HepG2 (cell line): ENCODE measurements around the gene TNFAIP6. TPM values are rescaled to one million over a fixed set of nuclear protein-coding genes. Genes with fewer than 3 reads are reported as not detected.

Source experiments
- ATF1 ChIP-seq: IDR thresholded peaks from 2 replicates; pipeline ENCODE4 v1.6.1; 2016; ENCODE audit warnings: mild to moderate bottlenecking, control low read depth
- BATF2 ChIP-seq: sonication (generic); formaldehyde crosslinking; IDR thresholded peaks from 2 replicates; pipeline ENCODE4 v1.8.0; 2022; ENCODE audit warnings: mild to moderate bottlenecking, missing genetic modification reagents, moderate library complexity
- CTCF ChIP-seq: sonication (generic); formaldehyde crosslinking; IDR thresholded peaks from 2 replicates; pipeline ENCODE4 v1.5.0; 2020; ENCODE audit warnings: mild to moderate bottlenecking, missing genetic modification reagents, moderate library complexity
- E2F5 ChIP-seq: sonication (generic); formaldehyde crosslinking; conservative IDR thresholded peaks from 2 replicates; pipeline ENCODE4 v1.4.0; 2020; ENCODE audit warnings: missing genetic modification reagents
- FOXC1 ChIP-seq: sonication (generic); formaldehyde crosslinking; IDR thresholded peaks from 2 replicates; pipeline ENCODE4 v1.8.0; 2022; ENCODE audit warnings: mild to moderate bottlenecking, missing genetic modification reagents, borderline replicate concordance
- GRHL1 ChIP-seq: sonication (generic); formaldehyde crosslinking; conservative IDR thresholded peaks from 2 replicates; pipeline ENCODE4 v1.8.0; 2022; ENCODE audit warnings: missing genetic modification reagents
- HDAC1 ChIP-seq: sonication (generic); formaldehyde crosslinking; IDR thresholded peaks from 2 replicates; pipeline ENCODE4 v1.5.1; 2020; ENCODE audit warnings: mild to moderate bottlenecking, missing genetic modification reagents
- PLRG1 ChIP-seq: fragments of 450-650 bp; conservative IDR thresholded peaks from 2 replicates; pipeline ENCODE4 v1.6.1; 2016
- RCOR2 ChIP-seq: IDR thresholded peaks from 2 replicates; pipeline ENCODE4 v1.6.1; 2016; ENCODE audit warnings: missing biosample characterization, missing genetic modification reagents
- RXRA ChIP-seq: sonication (generic); formaldehyde crosslinking; IDR thresholded peaks from 2 replicates; pipeline ENCODE4 v1.5.1; 2020; ENCODE audit warnings: missing genetic modification reagents
- TCF7 ChIP-seq: sonication (generic); IDR thresholded peaks from 2 replicates; pipeline ENCODE4 v1.6.1; 2016; ENCODE audit warnings: antibody characterized with exemption, low read depth
- TRIM24 ChIP-seq: sonication (generic); formaldehyde crosslinking; IDR thresholded peaks from 2 replicates; pipeline ENCODE4 v1.8.0; 2022; ENCODE audit warnings: mild to moderate bottlenecking, missing genetic modification reagents
- YY1 ChIP-seq: IDR thresholded peaks from 2 replicates; pipeline ENCODE4 v1.6.1; 2011; ENCODE audit warnings: low read length, low read depth, moderate library complexity, mild to moderate bottlenecking; ENCODE audit not compliant: insufficient read depth, insufficient replicate concordance
- ZNF251 ChIP-seq: sonication (generic); formaldehyde crosslinking; IDR thresholded peaks from 2 replicates; pipeline ENCODE4 v1.9.0; 2021; ENCODE audit warnings: mild to moderate bottlenecking, missing genetic modification reagents
- ZNF33A ChIP-seq: sonication (generic); formaldehyde crosslinking; IDR thresholded peaks from 2 replicates; pipeline ENCODE4 v1.5.1; 2020; ENCODE audit warnings: missing genetic modification reagents, mild to moderate bottlenecking, moderate library complexity, borderline replicate concordance
- ZNF354B ChIP-seq: sonication (generic); formaldehyde crosslinking; IDR thresholded peaks from 2 replicates; pipeline ENCODE4 v1.8.0; 2022; ENCODE audit warnings: mild to moderate bottlenecking, missing genetic modification reagents
- ZNF484 ChIP-seq: sonication (generic); formaldehyde crosslinking; IDR thresholded peaks from 2 replicates; pipeline ENCODE4 v1.5.1; 2020; ENCODE audit warnings: mild to moderate bottlenecking, low read depth, missing genetic modification reagents, borderline replicate concordance
- ZNF513 ChIP-seq: sonication (generic); formaldehyde crosslinking; conservative IDR thresholded peaks from 2 replicates; pipeline ENCODE4 v1.5.0; 2020; ENCODE audit warnings: missing genetic modification reagents
- ZNF737 ChIP-seq: sonication (generic); formaldehyde crosslinking; IDR thresholded peaks from 2 replicates; pipeline ENCODE4 v1.5.0; 2020; ENCODE audit warnings: missing genetic modification reagents, mild to moderate bottlenecking, borderline replicate concordance
- ZNF816 ChIP-seq: sonication (generic); formaldehyde crosslinking; IDR thresholded peaks from 2 replicates; pipeline ENCODE4 v1.8.0; 2022; ENCODE audit warnings: missing genetic modification reagents, mild to moderate bottlenecking, borderline replicate concordance
- ZSCAN22 ChIP-seq: sonication (generic); formaldehyde crosslinking; IDR thresholded peaks from 2 replicates; pipeline ENCODE4 v1.4.0; 2020; ENCODE audit warnings: mild to moderate bottlenecking, missing genetic modification reagents
- ZSCAN30 ChIP-seq: sonication (generic); formaldehyde crosslinking; IDR thresholded peaks from 2 replicates; pipeline ENCODE4 v1.5.0; 2020; ENCODE audit warnings: mild to moderate bottlenecking, missing genetic modification reagents
- polyA plus RNA-seq, 8 experiments: library from polyadenylated mRNA; depleted of rRNA in 3 of 8; stranded (reverse) in 7 of 8; unstranded in 1 of 8; fragments of >200 nt; fragmentation: Illumina TruSeq in 4 of 8; extraction: Trizol in 4 of 8; gene quantifications; 2 replicates each; pipeline versions ENCODE4 v1.2.1 to v1.2.3, GENCODE V29; 2011 to 2016; ENCODE audit warnings: low read depth in 4 of 8, missing spikeins in 1 of 8, mixed read lengths in 1 of 8; ENCODE audit not compliant: insufficient read depth in 1 of 8
- total RNA-seq, 5 experiments: library from RNA; depleted of rRNA; stranded (reverse); fragments of >200 nt; fragmentation: Illumina TruSeq; extraction: Trizol; gene quantifications; 2 replicates each; pipeline ENCODE4 v1.2.3, GENCODE V29; 2016; ENCODE audit warnings: low read depth in 1 of 5

TNFAIP6 gene
- total and polyA plus RNA-seq, 2 of the 13 experiments (the other 11 are each of a cell fraction or from before 2014, with no cell fraction given), result not detected

- TF ChIP-seq ZNF737, result no peak; the same call in 1 of the 2 replicates
- TF ChIP-seq ZSCAN22, result peak; percentile 76; the same call in 1 of the 2 replicates
- TF ChIP-seq FOXC1, result peak; percentile 38
- TF ChIP-seq BATF2, result peak; percentile 63; the same call in 1 of the 2 replicates
- TF ChIP-seq CTCF, result peak; percentile 73
- TF ChIP-seq TCF7, result no peak
- 0 out of 2 replicates have a peak, but pooled peaks have one; percentile 81 for TF ChIP-seq ZSCAN30 (CRISPR knock-in tag)
- peak; percentile 90 for TF ChIP-seq HDAC1 (CRISPR knock-in tag)
- no peak for TF ChIP-seq PLRG1
- peak; percentile 99 for TF ChIP-seq YY1
- no peak for TF ChIP-seq ZNF251 (CRISPR knock-in tag)
- TF ChIP-seq GRHL1 (CRISPR knock-in tag), result no peak
- TF ChIP-seq ZNF816 (CRISPR knock-in tag), result peak; percentile 69; the same call in 1 of the 2 replicates
- peak; percentile 90; the same call in 1 of the 2 replicates for TF ChIP-seq ZNF33A (CRISPR knock-in tag)
- TF ChIP-seq ZNF354B, result no peak
- no peak for TF ChIP-seq RCOR2 (CRISPR knock-in tag)
- no peak for TF ChIP-seq ZNF513 (CRISPR knock-in tag)
- TF ChIP-seq E2F5, result peak; percentile 97
- TF ChIP-seq RXRA (CRISPR knock-in tag), result peak; percentile 48
- TF ChIP-seq TRIM24 (CRISPR knock-in tag), result no peak; the same call in 1 of the 2 replicates
- no peak for TF ChIP-seq ZNF484 (CRISPR knock-in tag)
- peak; percentile 36; the same call in 1 of the 2 replicates for TF ChIP-seq ATF1 (CRISPR knock-in tag)
These were observed 52.5 kb downstream of the TNFAIP6 start, which contains the start of gene RIF1 (continued) for GRCh38 chr2:151409601-151410484.
